LNCaP clone FGC (cell line): ENCODE results near the gene CR1L.
"Not testable (repeated sequence)": the region's sequence is repeated elsewhere in the genome, so short reads cannot be mapped to it uniquely, and the experiment has no call there.

Source experiments
- DNase-seq: peaks from one replicate; pipeline ENCODE4 v3.0.0-alpha.2; 2011; ENCODE audit warnings: low read depth
- H3K4me3 ChIP-seq: 2 replicates; pipeline ENCODE4 v1.5.1; 2011; ENCODE audit warnings: mild to moderate bottlenecking, low read depth, low read length, control low read depth
- TF ChIP-seq, protein P1 (sequence below): IDR thresholded peaks from 2 replicates; pipeline ENCODE4 v1.5.1; 2012; ENCODE audit warnings: mild to moderate bottlenecking; ENCODE audit not compliant: control insufficient read depth, insufficient read depth; ENCODE audit errors: extremely low read depth

Gene CR1L

DNA sequence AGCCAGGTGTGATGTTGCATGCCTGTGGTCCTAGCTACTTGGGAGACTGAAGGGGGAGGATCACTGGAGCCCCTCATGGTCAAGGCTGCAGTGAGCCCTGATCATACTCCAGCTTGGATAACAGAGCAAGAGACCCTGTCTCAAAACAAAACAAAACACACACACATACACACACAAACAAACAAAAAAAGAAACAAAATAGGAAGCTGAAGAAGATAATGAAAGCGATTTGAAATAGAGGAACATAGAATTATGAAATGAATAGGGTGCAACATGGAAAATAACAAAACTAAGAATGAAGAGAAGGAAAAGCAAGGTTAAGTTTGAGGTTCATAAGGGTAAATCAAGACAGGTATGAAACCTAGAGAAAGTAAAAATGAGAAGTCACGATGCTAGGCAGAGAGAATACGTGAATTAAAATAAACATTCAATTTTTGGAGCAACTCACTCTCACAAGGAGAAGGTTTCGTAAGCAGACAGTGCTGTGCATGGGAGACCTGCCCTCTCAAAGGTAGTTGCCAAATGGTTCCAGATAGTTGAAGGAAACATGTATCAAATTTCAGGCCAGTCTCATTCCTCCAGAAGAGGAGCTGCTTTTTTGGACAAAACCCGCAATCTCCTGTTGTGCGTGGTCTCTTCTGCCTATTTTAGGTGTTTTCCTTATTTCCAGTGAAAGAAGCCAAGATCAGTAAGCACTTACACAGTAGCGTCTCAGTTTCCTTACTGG is 110.2 kb downstream of the CR1L start:
- peak overlapping the region; percentile 95 for H3K4me3 ChIP-seq
- DNase-seq = no peak
- TF ChIP-seq, protein P1, sequence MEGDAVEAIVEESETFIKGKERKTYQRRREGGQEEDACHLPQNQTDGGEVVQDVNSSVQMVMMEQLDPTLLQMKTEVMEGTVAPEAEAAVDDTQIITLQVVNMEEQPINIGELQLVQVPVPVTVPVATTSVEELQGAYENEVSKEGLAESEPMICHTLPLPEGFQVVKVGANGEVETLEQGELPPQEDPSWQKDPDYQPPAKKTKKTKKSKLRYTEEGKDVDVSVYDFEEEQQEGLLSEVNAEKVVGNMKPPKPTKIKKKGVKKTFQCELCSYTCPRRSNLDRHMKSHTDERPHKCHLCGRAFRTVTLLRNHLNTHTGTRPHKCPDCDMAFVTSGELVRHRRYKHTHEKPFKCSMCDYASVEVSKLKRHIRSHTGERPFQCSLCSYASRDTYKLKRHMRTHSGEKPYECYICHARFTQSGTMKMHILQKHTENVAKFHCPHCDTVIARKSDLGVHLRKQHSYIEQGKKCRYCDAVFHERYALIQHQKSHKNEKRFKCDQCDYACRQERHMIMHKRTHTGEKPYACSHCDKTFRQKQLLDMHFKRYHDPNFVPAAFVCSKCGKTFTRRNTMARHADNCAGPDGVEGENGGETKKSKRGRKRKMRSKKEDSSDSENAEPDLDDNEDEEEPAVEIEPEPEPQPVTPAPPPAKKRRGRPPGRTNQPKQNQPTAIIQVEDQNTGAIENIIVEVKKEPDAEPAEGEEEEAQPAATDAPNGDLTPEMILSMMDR = no peak

- TF ChIP-seq, protein P1 = no peak
- H3K4me3 ChIP-seq = no peak overlapping the region
- no peak for DNase-seq
Observed at GRCh38 chr1:207755846-207756693, 111.1 kb downstream of the CR1L start.

DNA sequence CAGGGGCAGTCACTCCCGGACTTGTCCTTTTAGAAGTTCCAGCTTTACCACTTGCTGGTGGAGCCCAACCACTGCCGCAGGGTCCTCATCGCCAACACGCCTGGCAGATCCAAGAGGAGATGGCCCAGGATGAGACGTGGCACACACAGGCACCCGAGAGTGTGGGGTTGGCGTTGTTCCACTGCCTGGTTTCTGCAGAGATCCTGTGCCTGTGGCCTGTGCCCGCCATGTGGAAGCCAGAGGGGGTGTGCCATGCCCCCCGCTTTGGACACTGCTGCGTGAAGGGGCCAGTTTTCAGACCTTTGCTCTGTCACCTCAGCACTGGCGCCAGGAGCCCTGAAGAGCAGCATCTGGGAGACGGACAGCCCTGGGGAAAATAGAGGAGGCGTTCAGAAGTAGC is 117.7 kb downstream of the CR1L start:
- H3K4me3 ChIP-seq = no peak overlapping the region
- TF ChIP-seq, protein P1 = no peak
- DNase-seq = no peak

- no peak for DNase-seq
- TF ChIP-seq, protein P1 = no peak
- H3K4me3 ChIP-seq = no peak overlapping the region
Observed at GRCh38 chr1:207763091-207763490, 118.2 kb downstream of the CR1L start.

GRCh38 chr1:207763972-207764371 is 119.0 kb downstream of the CR1L start:
- no peak overlapping the region for H3K4me3 ChIP-seq
- DNase-seq = no peak
- TF ChIP-seq, protein P1 = no peak

DNA sequence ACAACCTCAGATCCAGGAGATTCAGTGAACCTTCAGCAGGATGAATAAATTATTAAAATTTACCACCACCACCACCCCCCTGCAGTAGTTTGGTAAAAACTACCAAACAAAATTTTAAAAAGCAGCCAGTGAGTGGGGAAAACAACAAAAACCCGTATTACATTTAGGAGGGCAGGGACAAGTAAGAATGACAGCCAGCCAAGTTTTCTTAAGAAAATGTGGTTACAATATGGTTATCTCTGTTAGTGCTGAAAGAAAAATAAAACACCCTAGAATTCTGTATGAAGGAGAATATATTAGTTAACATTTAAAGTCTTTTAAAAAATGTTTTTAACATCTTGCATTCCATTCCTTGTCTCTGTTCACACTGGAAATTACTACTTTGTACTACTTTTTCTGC is 121.6 kb downstream of the CR1L start:
- DNase-seq = no peak
- H3K4me3 ChIP-seq = no peak overlapping the region
- TF ChIP-seq, protein P1 = no peak

- H3K4me3 ChIP-seq, DNase-seq: not testable (repeated sequence)
Observed at GRCh38 chr1:207770514-207770913, 125.6 kb downstream of the CR1L start.
